ENCODE results near the gene NEURL1B.

Gene NEURL1B

GRCh38 chr5:172739375-172739774 is 98.3 kb downstream of the NEURL1B start:
- no peak for DNase-seq

- peak; percentile 93 for DNase-seq
These were observed 99.6 kb downstream of the NEURL1B start for GRCh38 chr5:172740428-172741205.

All from kidney glomerular epithelial cell (primary cell).